HEK293 (cell line): ENCODE results near the gene TSC22D1.

ENCODE experiments used
- REPIN1 ChIP-seq: fragments of 450-650 bp; formaldehyde crosslinking; IDR thresholded peaks from 2 replicates; pipeline ENCODE4 v1.5.1; 2017; ENCODE audit warnings: missing biosample characterization, missing genetic modification characterization, low read depth
- SP2 ChIP-seq: fragments of 450-650 bp; formaldehyde crosslinking; IDR thresholded peaks from 2 replicates; pipeline ENCODE4 v1.5.1; 2016; ENCODE audit warnings: missing biosample characterization, missing genetic modification characterization
- ZBTB1 ChIP-seq: fragments of 450-650 bp; formaldehyde crosslinking; IDR thresholded peaks from 2 replicates; pipeline ENCODE4 v1.5.1; 2016; ENCODE audit warnings: missing biosample characterization, missing genetic modification characterization
- ZFP69B ChIP-seq: fragments of 450-650 bp; formaldehyde crosslinking; IDR thresholded peaks from 2 replicates; pipeline ENCODE4 v1.5.1; 2016; ENCODE audit warnings: missing biosample characterization, missing genetic modification characterization
- ZNF146 ChIP-seq: fragments of 450-650 bp; formaldehyde crosslinking; IDR thresholded peaks from 2 replicates; pipeline ENCODE4 v1.5.1; 2016; ENCODE audit warnings: missing biosample characterization, missing genetic modification characterization
- ZNF274 ChIP-seq, 2 experiments: fragments of 200-500 bp in 1 of 2; fragments of 450-650 bp in 1 of 2; sonication (Bioruptor generic) in 1 of 2; formaldehyde crosslinking in 1 of 2; IDR thresholded peaks; 2 replicates each; pipeline versions ENCODE4 v1.5.1 to v1.6.1; 2014 to 2016; ENCODE audit warnings: borderline replicate concordance in 1 of 2, inconsistent platforms in 1 of 2, low read length in 1 of 2, missing biosample characterization in 1 of 2, missing genetic modification characterization in 1 of 2
- ZNF549 ChIP-seq: fragments of 450-650 bp; IDR thresholded peaks from 2 replicates; pipeline ENCODE4 v1.5.1; 2018; ENCODE audit warnings: missing biosample characterization, missing genetic modification characterization, mild to moderate bottlenecking, inconsistent platforms, moderate library complexity
- ZSCAN23 ChIP-seq: fragments of 450-650 bp; formaldehyde crosslinking; IDR thresholded peaks from 2 replicates; pipeline ENCODE4 v1.5.1; 2016; ENCODE audit warnings: missing biosample characterization, missing genetic modification characterization
- TF ChIP-seq, protein P1 (sequence below): fragments of 450-650 bp; formaldehyde crosslinking; IDR thresholded peaks from 2 replicates; pipeline ENCODE4 v1.5.1; 2016; ENCODE audit warnings: missing biosample characterization, missing genetic modification characterization
- TF ChIP-seq, protein P2 (sequence below): fragments of 450-650 bp; formaldehyde crosslinking; IDR thresholded peaks from 2 replicates; pipeline ENCODE4 v1.5.1; 2016; ENCODE audit warnings: missing biosample characterization, missing genetic modification characterization
- TF ChIP-seq, protein P3 (sequence below): fragments of 450-650 bp; formaldehyde crosslinking; IDR thresholded peaks from 2 replicates; pipeline ENCODE4 v1.5.1; 2016; ENCODE audit warnings: missing biosample characterization, missing genetic modification characterization, low read depth
- TF ChIP-seq, protein P4 (sequence below): sonication (generic); formaldehyde crosslinking; IDR thresholded peaks from 2 replicates; pipeline ENCODE4 v1.8.1; 2022; ENCODE audit warnings: mild to moderate bottlenecking, moderate library complexity, missing genetic modification reagents
- TF ChIP-seq, protein P5 (sequence below): fragments of 450-650 bp; formaldehyde crosslinking; IDR thresholded peaks from 2 replicates; pipeline ENCODE4 v1.5.1; 2017; ENCODE audit warnings: missing biosample characterization, mild to moderate bottlenecking, missing genetic modification characterization, moderate library complexity
- TF ChIP-seq, protein P6 (sequence below): fragments of 450-650 bp; formaldehyde crosslinking; IDR thresholded peaks from 2 replicates; pipeline ENCODE4 v1.5.1; 2016; ENCODE audit warnings: missing biosample characterization, missing genetic modification characterization

DNA sequence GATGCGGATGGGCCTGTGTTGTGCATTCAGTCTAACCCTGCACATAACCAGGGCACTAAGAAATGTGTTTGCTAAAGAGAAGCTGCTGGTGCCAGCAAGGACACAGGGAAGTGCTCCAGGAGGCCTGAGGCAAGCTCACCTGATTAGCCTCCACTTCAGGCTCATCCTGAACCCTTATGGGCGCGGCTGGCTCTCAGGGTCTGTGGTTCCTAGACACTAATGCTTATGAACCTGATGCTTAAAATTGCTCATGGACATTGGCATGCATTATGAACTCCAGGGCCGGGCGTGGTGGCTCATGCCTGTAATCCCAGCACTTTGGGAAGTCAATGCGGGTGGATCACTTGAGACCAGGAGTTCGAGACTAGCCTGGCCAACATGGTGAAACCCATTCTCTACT lies 168.2 kb downstream of the TSC22D1 start:
- TF ChIP-seq, protein P1, sequence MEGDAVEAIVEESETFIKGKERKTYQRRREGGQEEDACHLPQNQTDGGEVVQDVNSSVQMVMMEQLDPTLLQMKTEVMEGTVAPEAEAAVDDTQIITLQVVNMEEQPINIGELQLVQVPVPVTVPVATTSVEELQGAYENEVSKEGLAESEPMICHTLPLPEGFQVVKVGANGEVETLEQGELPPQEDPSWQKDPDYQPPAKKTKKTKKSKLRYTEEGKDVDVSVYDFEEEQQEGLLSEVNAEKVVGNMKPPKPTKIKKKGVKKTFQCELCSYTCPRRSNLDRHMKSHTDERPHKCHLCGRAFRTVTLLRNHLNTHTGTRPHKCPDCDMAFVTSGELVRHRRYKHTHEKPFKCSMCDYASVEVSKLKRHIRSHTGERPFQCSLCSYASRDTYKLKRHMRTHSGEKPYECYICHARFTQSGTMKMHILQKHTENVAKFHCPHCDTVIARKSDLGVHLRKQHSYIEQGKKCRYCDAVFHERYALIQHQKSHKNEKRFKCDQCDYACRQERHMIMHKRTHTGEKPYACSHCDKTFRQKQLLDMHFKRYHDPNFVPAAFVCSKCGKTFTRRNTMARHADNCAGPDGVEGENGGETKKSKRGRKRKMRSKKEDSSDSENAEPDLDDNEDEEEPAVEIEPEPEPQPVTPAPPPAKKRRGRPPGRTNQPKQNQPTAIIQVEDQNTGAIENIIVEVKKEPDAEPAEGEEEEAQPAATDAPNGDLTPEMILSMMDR = no peak
- no peak for TF ChIP-seq ZBTB1 (tag by site-specific recombination)
- TF ChIP-seq, protein P2, sequence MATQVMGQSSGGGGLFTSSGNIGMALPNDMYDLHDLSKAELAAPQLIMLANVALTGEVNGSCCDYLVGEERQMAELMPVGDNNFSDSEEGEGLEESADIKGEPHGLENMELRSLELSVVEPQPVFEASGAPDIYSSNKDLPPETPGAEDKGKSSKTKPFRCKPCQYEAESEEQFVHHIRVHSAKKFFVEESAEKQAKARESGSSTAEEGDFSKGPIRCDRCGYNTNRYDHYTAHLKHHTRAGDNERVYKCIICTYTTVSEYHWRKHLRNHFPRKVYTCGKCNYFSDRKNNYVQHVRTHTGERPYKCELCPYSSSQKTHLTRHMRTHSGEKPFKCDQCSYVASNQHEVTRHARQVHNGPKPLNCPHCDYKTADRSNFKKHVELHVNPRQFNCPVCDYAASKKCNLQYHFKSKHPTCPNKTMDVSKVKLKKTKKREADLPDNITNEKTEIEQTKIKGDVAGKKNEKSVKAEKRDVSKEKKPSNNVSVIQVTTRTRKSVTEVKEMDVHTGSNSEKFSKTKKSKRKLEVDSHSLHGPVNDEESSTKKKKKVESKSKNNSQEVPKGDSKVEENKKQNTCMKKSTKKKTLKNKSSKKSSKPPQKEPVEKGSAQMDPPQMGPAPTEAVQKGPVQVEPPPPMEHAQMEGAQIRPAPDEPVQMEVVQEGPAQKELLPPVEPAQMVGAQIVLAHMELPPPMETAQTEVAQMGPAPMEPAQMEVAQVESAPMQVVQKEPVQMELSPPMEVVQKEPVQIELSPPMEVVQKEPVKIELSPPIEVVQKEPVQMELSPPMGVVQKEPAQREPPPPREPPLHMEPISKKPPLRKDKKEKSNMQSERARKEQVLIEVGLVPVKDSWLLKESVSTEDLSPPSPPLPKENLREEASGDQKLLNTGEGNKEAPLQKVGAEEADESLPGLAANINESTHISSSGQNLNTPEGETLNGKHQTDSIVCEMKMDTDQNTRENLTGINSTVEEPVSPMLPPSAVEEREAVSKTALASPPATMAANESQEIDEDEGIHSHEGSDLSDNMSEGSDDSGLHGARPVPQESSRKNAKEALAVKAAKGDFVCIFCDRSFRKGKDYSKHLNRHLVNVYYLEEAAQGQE (tag by site-specific recombination) = no peak
- TF ChIP-seq REPIN1 (tag by site-specific recombination) = no peak
- TF ChIP-seq, protein P3, sequence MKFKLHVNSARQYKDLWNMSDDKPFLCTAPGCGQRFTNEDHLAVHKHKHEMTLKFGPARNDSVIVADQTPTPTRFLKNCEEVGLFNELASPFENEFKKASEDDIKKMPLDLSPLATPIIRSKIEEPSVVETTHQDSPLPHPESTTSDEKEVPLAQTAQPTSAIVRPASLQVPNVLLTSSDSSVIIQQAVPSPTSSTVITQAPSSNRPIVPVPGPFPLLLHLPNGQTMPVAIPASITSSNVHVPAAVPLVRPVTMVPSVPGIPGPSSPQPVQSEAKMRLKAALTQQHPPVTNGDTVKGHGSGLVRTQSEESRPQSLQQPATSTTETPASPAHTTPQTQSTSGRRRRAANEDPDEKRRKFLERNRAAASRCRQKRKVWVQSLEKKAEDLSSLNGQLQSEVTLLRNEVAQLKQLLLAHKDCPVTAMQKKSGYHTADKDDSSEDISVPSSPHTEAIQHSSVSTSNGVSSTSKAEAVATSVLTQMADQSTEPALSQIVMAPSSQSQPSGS (tag by site-specific recombination) = no peak
- no peak for TF ChIP-seq ZFP69B (tag by site-specific recombination)
- TF ChIP-seq ZSCAN23 (tag by site-specific recombination) = no peak
- TF ChIP-seq, protein P4, sequence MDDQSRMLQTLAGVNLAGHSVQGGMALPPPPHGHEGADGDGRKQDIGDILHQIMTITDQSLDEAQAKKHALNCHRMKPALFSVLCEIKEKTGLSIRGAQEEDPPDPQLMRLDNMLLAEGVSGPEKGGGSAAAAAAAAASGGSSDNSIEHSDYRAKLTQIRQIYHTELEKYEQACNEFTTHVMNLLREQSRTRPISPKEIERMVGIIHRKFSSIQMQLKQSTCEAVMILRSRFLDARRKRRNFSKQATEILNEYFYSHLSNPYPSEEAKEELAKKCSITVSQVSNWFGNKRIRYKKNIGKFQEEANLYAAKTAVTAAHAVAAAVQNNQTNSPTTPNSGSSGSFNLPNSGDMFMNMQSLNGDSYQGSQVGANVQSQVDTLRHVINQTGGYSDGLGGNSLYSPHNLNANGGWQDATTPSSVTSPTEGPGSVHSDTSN (CRISPR knock-in tag) = no peak
- TF ChIP-seq, protein P5, sequence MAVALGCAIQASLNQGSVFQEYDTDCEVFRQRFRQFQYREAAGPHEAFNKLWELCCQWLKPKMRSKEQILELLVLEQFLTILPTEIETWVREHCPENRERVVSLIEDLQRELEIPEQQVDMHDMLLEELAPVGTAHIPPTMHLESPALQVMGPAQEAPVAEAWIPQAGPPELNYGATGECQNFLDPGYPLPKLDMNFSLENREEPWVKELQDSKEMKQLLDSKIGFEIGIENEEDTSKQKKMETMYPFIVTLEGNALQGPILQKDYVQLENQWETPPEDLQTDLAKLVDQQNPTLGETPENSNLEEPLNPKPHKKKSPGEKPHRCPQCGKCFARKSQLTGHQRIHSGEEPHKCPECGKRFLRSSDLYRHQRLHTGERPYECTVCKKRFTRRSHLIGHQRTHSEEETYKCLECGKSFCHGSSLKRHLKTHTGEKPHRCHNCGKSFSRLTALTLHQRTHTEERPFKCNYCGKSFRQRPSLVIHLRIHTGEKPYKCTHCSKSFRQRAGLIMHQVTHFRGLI (tag by site-specific recombination) = no peak
- no peak for TF ChIP-seq ZNF274 (IDR thresholded peaks at IDR 0.05; ENCODE audit: low read length)
- no peak for TF ChIP-seq ZNF274 (tag by site-specific recombination; IDR thresholded peaks at IDR 0.05; ENCODE audit: borderline replicate concordance)
- no peak for TF ChIP-seq SP2 (tag by site-specific recombination)
- TF ChIP-seq ZNF146 = no peak
- TF ChIP-seq, protein P6, sequence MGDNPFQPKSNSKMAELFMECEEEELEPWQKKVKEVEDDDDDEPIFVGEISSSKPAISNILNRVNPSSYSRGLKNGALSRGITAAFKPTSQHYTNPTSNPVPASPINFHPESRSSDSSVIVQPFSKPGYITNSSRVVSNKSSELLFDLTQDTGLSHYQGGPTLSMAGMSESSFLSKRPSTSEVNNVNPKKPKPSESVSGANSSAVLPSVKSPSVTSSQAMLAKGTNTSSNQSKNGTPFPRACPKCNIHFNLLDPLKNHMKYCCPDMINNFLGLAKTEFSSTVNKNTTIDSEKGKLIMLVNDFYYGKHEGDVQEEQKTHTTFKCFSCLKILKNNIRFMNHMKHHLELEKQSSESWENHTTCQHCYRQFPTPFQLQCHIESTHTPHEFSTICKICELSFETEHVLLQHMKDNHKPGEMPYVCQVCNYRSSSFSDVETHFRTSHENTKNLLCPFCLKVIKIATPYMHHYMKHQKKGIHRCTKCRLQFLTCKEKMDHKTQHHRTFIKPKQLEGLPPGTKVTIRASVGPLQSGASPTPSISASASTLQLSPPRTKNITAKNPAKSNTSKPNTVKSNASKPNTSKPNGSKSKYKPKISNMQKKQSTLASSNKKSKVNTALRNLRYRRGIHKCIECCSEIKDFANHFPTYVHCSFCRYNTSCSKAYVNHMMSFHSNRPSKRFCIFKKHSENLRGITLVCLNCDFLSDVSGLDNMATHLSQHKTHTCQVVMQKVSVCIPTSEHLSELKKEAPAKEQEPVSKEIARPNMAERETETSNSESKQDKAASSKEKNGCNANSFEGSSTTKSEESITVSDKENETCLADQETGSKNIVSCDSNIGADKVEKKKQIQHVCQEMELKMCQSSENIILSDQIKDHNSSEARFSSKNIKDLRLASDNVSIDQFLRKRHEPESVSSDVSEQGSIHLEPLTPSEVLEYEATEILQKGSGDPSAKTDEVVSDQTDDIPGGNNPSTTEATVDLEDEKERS (tag by site-specific recombination) = no peak
- TF ChIP-seq ZNF549 (tag by site-specific recombination) = no peak
